K562 (cell line): ENCODE results near the gene RGS6. TPM values are rescaled to one million over a fixed set of nuclear protein-coding genes. Genes with fewer than 3 reads are reported as not detected.

Source experiments
- ATAC-seq: fragments of 200-7000 bp; cut with Tn5 transposase; 3 replicates; pipeline ENCODE4 v1.9.1; 2020; ENCODE audit warnings: moderate library complexity
- BruUV-seq: library from RNA; stranded (reverse); fragments of 400-500 nt; replicated peaks from 2 replicates; lab custom pipeline; 2021; lab: Mats Ljungman, UMichigan
- CTCF ChIA-PET: fragments of 300-600 bp; formaldehyde crosslinking; extraction: SDS; loops from one replicate; lab custom pipeline; 2021; ENCODE audit warnings: low intra/inter-chr PET ratio; lab: Yijun Ruan, JAX
- POLR2A ChIA-PET: fragments of 300-600, 350-650 bp; sonication (Branson Sonifier 250); formaldehyde crosslinking; extraction: SDS; loops from one replicate; lab custom pipeline; 2021; ENCODE audit warnings: antibody characterized with exemption, inconsistent platforms; lab: Yijun Ruan, JAX
- DNase-seq, 4 experiments: peaks; one replicate each; pipeline versions ENCODE4 v3.0.0 to v3.0.0-alpha.2; 2011 to 2018; ENCODE audit warnings: low spot score in 3 of 4, mixed read lengths in 3 of 4; ENCODE audit errors: extremely low read depth in 1 of 4
- FAIRE-seq: peaks from 2 replicates; lab custom pipeline; 2011; peaks lifted over from hg19 to GRCh38; lab: Jason Lieb, UNC
- H2AFZ ChIP-seq: 2 replicates; pipeline ENCODE4 v1.6.0; 2011; ENCODE audit warnings: low read depth, low read length, control low read depth, inconsistent platforms
- H3K27ac ChIP-seq: fragments of 200-600 bp; 3 replicates; pipeline ENCODE4 v1.8.0; 2011; ENCODE audit warnings: low read depth, mild to moderate bottlenecking, control low read depth, inconsistent platforms, low read length, moderate library complexity, mixed read lengths; ENCODE audit errors: extremely low read depth
- H3K27me3 ChIP-seq, 2 experiments: fragments of 300-600 bp in 1 of 2; 2 replicates in 1 of 2; 3 replicates in 1 of 2; pipeline versions ENCODE4 v1.6.0 to v1.8.0; 2011; ENCODE audit warnings: inconsistent platforms in 2 of 2, low read length in 2 of 2, mild to moderate bottlenecking in 1 of 2, mixed read lengths in 1 of 2, moderate library complexity in 1 of 2; ENCODE audit not compliant: control insufficient read depth in 2 of 2, insufficient read depth in 2 of 2
- H3K36me3 ChIP-seq: fragments of 300-600 bp; 3 replicates; pipeline ENCODE4 v1.8.0; 2011; ENCODE audit warnings: mild to moderate bottlenecking, low read length, inconsistent platforms; ENCODE audit not compliant: control insufficient read depth, insufficient read depth
- H3K4me1 ChIP-seq, 2 experiments: fragments of 200-600 bp in 1 of 2; replicated peaks in 1 of 2; 2 replicates in 1 of 2; 3 replicates in 1 of 2; pipeline versions ENCODE4 v1.5.1 to v1.8.0; 2011; ENCODE audit warnings: inconsistent platforms in 2 of 2, low read length in 2 of 2, mild to moderate bottlenecking in 1 of 2, mixed read lengths in 1 of 2, moderate library complexity in 1 of 2; ENCODE audit not compliant: control insufficient read depth in 2 of 2, insufficient read depth in 2 of 2
- H3K4me2 ChIP-seq: 2 replicates; pipeline ENCODE4 v1.6.1; 2011; ENCODE audit warnings: low read length, control low read depth, inconsistent platforms, mixed read lengths; ENCODE audit not compliant: insufficient read depth
- H3K4me3 ChIP-seq: fragments of 200-600 bp; sonication (generic), shearing (Covaris generic); 2 replicates; pipeline ENCODE4 v1.5.1; 2016; ENCODE audit warnings: control low read depth, inconsistent platforms
- H3K79me2 ChIP-seq: fragments of 200-600 bp; 3 replicates; pipeline ENCODE4 v1.8.0; 2011; ENCODE audit warnings: low read length, inconsistent platforms; ENCODE audit not compliant: control insufficient read depth, insufficient read depth
- H3K9ac ChIP-seq, 2 experiments: 2 replicates each; pipeline versions ENCODE4 v1.6.0 to v1.6.1; 2011; ENCODE audit warnings: low read depth in 2 of 2, low read length in 2 of 2, control low read depth in 1 of 2, inconsistent platforms in 1 of 2, mild to moderate bottlenecking in 1 of 2, mixed read lengths in 1 of 2; ENCODE audit not compliant: insufficient read depth in 1 of 2
- H3K9me1 ChIP-seq: one replicate; pipeline ENCODE4 v1.6.0; 2011; ENCODE audit warnings: inconsistent platforms, mild to moderate bottlenecking, low read length, moderate library complexity; ENCODE audit not compliant: control insufficient read depth, insufficient read depth
- H3K9me3 ChIP-seq: replicated peaks from 2 replicates; pipeline ENCODE4 v1.5.1; 2011; ENCODE audit warnings: low read depth, low read length, inconsistent platforms; ENCODE audit not compliant: control insufficient read depth, insufficient read depth
- H4K20me1 ChIP-seq: replicated peaks from 2 replicates; pipeline ENCODE4 v1.6.1; 2011; ENCODE audit warnings: low read length, inconsistent platforms, mixed read lengths; ENCODE audit not compliant: control insufficient read depth, insufficient read depth
- ATF4 ChIP-seq: fragments of 450-650 bp; formaldehyde crosslinking; IDR thresholded peaks from 2 replicates; pipeline ENCODE4 v1.4.0; 2022; ENCODE audit warnings: mild to moderate bottlenecking, moderate library complexity
- ELF1 ChIP-seq: fragments of 200-800 bp; sonication (Bioruptor generic); IDR thresholded peaks from 2 replicates; pipeline ENCODE4 v1.6.1; 2016; ENCODE audit warnings: missing genetic modification characterization, missing compliant biosample characterization
- GABPB2 ChIP-seq: fragments of 250-450 bp; sonication (Bioruptor Pico); conservative IDR thresholded peaks from 2 replicates; pipeline ENCODE4 v1.5.1; 2021; ENCODE audit warnings: mild to moderate bottlenecking
- GATA2 ChIP-seq: sonication (generic); formaldehyde crosslinking; IDR thresholded peaks from 2 replicates; pipeline ENCODE4 v1.4.0; 2020; ENCODE audit warnings: mild to moderate bottlenecking, missing genetic modification reagents
- KDM2B ChIP-seq: fragments of 250-450 bp; sonication (Bioruptor Pico); IDR thresholded peaks from 2 replicates; pipeline ENCODE4 v1.8.0; 2021; ENCODE audit warnings: mild to moderate bottlenecking, moderate library complexity
- PHF20 ChIP-seq: fragments of 450-650 bp; IDR thresholded peaks from 2 replicates; pipeline ENCODE4 v1.6.1; 2018; ENCODE audit not compliant: partially characterized antibody
- SNIP1 ChIP-seq: fragments of 450-650 bp; IDR thresholded peaks from 2 replicates; pipeline ENCODE4 v1.7.1; 2017; ENCODE audit warnings: low read depth, mild to moderate bottlenecking
- SOX6 ChIP-seq: fragments of 450-650 bp; IDR thresholded peaks from 2 replicates; pipeline ENCODE4 v1.6.1; 2014; ENCODE audit warnings: mild to moderate bottlenecking
- SPI1 ChIP-seq: IDR thresholded peaks from 2 replicates; pipeline ENCODE4 v1.6.1; 2011; ENCODE audit warnings: low read depth, low read length, control low read depth, borderline replicate concordance
- STAT5A ChIP-seq: IDR thresholded peaks from 2 replicates; pipeline ENCODE4 v1.6.1; 2012; ENCODE audit warnings: low read length, inconsistent platforms, borderline replicate concordance
- TSC22D4 ChIP-seq: fragments of 450-650 bp; IDR thresholded peaks from 2 replicates; pipeline ENCODE4 v1.6.1; 2016; ENCODE audit warnings: missing genetic modification characterization, missing biosample characterization, control low read depth
- YBX1 ChIP-seq: fragments of 450-650 bp; IDR thresholded peaks from 2 replicates; pipeline ENCODE4 v1.7.1; 2016; ENCODE audit warnings: mild to moderate bottlenecking
- ZNF717 ChIP-seq: fragments of 250-450 bp; sonication (Bioruptor Pico); IDR thresholded peaks from 2 replicates; pipeline ENCODE4 v1.5.0; 2021
- ZNF79 ChIP-seq: fragments of 250-450 bp; sonication (Bioruptor Pico); IDR thresholded peaks from 2 replicates; pipeline ENCODE4 v1.4.0; 2020; ENCODE audit warnings: low read depth, mild to moderate bottlenecking, moderate library complexity
- WGBS: fragments of 100-300 bp; shearing (Covaris generic); methylation state at CpG from one replicate; pipeline ENCODE4 v1.1.6; 2016; ENCODE audit warnings: low coverage, mixed read lengths; ENCODE audit not compliant: insufficient coverage; ENCODE audit errors: missing lambda C conversion rate; 5-methylcytosine and 5-hydroxymethylcytosine counted together
- in situ Hi-C: fragments of 300-500 bp; cut with MboI; formaldehyde crosslinking; loops from 4 replicates; pipeline ENCODE4 v1.15.0; 2018; ENCODE audit warnings: inconsistent platforms, mixed read lengths
- intact Hi-C: fragments of 100-400 bp; cut with micrococcal nuclease; formaldehyde crosslinking; loops from 2 replicates; pipeline ENCODE4 v1.14.2; 2022
- polyA plus RNA-seq, 8 experiments: library from polyadenylated mRNA; depleted of rRNA in 4 of 8; stranded (reverse) in 5 of 8; unstranded in 3 of 8; fragments of >200 nt; fragmentation: Nextera tagmentation in 2 of 8; fragmentation: Illumina TruSeq in 1 of 8; extraction: Ambion mirVana in 2 of 8; extraction: Trizol in 1 of 8; gene quantifications; 2 replicates each; pipeline versions ENCODE4 v1.2.1 to v1.2.3, GENCODE V29; 2011 to 2014; ENCODE audit warnings: inconsistent platforms in 1 of 8, missing spikeins in 1 of 8
- total RNA-seq, 7 experiments: library from RNA; depleted of rRNA in 6 of 7; stranded (reverse); fragments of >200 nt in 6 of 7; fragmentation: Illumina TruSeq in 2 of 7; extraction: Trizol in 2 of 7; gene quantifications; 2 replicates each; pipeline versions ENCODE4 v1.2.1 to v1.2.3, GENCODE V29; 2011 to 2021; ENCODE audit warnings: low replicate concordance in 1 of 7
- TF ChIP-seq, protein P1 (sequence below): fragments of 250-450 bp; sonication (Bioruptor Pico); IDR thresholded peaks from 2 replicates; pipeline ENCODE4 v1.5.0; 2021

Gene RGS6
- total and polyA plus RNA-seq, 9 of the 15 experiments (the other 6 are each of a cell fraction or from before 2014, with no cell fraction given): not detected

GRCh38 chr14:72432748-72433147 lies 500.5 kb downstream of the RGS6 start:
- Histone ChIP-seq H4K20me1 (no peaks in the 10 kb centered on the region), H3K36me3 (no peaks in the 10 kb centered on the region), H3K4me1 (no peaks in the 10 kb centered on the region), H3K9me1 (no peaks in the 10 kb centered on the region), H3K79me2 (no peaks in the 10 kb centered on the region), H3K9ac (no peak overlapping the region), H2AFZ (no peak overlapping the region), H3K27me3 (no peaks in the 10 kb centered on the region; a peak in 1 of 5 replicates), H3K27ac (no peak overlapping the region), H3K9me3 (no peaks in the 10 kb centered on the region), H3K4me2 (no peak overlapping the region), H3K4me3 (no peak overlapping the region)
- whole genome bisulfite sequencing: 0% methylated on average over 4 of the region's 5 CpGs
- ChIA-PET POLR2A (no interaction called here), CTCF (no interaction called here)
- BruUV-seq: no TSS peak
- FAIRE-seq: no peak
- no peak for DNase-seq
- in situ Hi-C loops: no loop called here
- intact Hi-C loops: no loop called here
- ATAC-seq: no peak
- TF ChIP-seq STAT5A (no peak), SNIP1 (no peak), KDM2B (CRISPR knock-in tag) (no peak), TSC22D4 (tag) (no peak)

GRCh38 chr14:72433511-72433910 lies 501.3 kb downstream of the RGS6 start:
- 1% methylated on average over 6 of the region's 6 CpGs for WGBS
- ChIA-PET POLR2A (interaction anchor here (0.6 kb wide), 1 partner anchor 1461 kb away, joined by 3 read pairs; no protein-coding TSS in a partner anchor), CTCF (no interaction called here)
- Histone ChIP-seq H3K9me1 (no peaks in the 10 kb centered on the region), H3K9me3 (no peaks in the 10 kb centered on the region), H3K9ac (no peak overlapping the region), H3K36me3 (no peaks in the 10 kb centered on the region), H3K4me3 (no peak overlapping the region), H2AFZ (no peak overlapping the region), H4K20me1 (no peaks in the 10 kb centered on the region), H3K27me3 (no peaks in the 10 kb centered on the region; a peak in 1 of 5 replicates), H3K79me2 (no peaks in the 10 kb centered on the region), H3K4me2 (no peak overlapping the region), H3K4me1 (no peaks in the 10 kb centered on the region), H3K27ac (no peak overlapping the region)
- intact Hi-C loops: no loop called here
- no TSS peak for BruUV-seq
- FAIRE-seq (no peak), ATAC-seq (no peak), DNase-seq (no peak)
- TF ChIP-seq, protein P1, sequence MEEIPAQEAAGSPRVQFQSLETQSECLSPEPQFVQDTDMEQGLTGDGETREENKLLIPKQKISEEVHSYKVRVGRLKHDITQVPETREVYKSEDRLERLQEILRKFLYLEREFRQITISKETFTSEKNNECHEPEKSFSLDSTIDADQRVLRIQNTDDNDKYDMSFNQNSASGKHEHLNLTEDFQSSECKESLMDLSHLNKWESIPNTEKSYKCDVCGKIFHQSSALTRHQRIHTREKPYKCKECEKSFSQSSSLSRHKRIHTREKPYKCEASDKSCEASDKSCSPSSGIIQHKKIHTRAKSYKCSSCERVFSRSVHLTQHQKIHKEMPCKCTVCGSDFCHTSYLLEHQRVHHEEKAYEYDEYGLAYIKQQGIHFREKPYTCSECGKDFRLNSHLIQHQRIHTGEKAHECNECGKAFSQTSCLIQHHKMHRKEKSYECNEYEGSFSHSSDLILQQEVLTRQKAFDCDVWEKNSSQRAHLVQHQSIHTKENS (CRISPR knock-in tag): no peak
- no peak for TF ChIP-seq ATF4 (CRISPR knock-in tag)
- TF ChIP-seq PHF20: no peak
- TF ChIP-seq GABPB2 (CRISPR knock-in tag): no peak
- TF ChIP-seq ZNF717 (CRISPR knock-in tag): no peak
- no peak for TF ChIP-seq YBX1
- no peak for TF ChIP-seq ZNF79 (CRISPR knock-in tag)
- TF ChIP-seq SOX6: no peak
- TF ChIP-seq ELF1 (tag): no peak
- no peak for TF ChIP-seq GATA2 (CRISPR knock-in tag)
- TF ChIP-seq SPI1: no peak
- in situ Hi-C loops: no loop called here
